Muscle layer of colon (tissue), 2 donors: ENCODE results near the gene EGFR.

Source experiments
- H3K27ac ChIP-seq: one replicate; pipeline ENCODE4 v1.7.0; 2013; ENCODE audit warnings: low read depth, mild to moderate bottlenecking, low read length, moderate library complexity
- H3K27me3 ChIP-seq, 2 donors: one replicate each; pipeline ENCODE4 v1.7.0; 2013; ENCODE audit warnings: low read length in 2 of 2, mild to moderate bottlenecking in 2 of 2; ENCODE audit not compliant: insufficient read depth in 2 of 2, control insufficient read depth in 1 of 2
- H3K36me3 ChIP-seq: one replicate; pipeline ENCODE4 v1.7.0; 2013; ENCODE audit warnings: mild to moderate bottlenecking, low read length; ENCODE audit not compliant: insufficient read depth
- H3K4me1 ChIP-seq: one replicate; pipeline ENCODE4 v1.7.0; 2013; ENCODE audit warnings: mild to moderate bottlenecking, low read length; ENCODE audit not compliant: insufficient read depth
- H3K4me3 ChIP-seq, 2 donors: one replicate each; pipeline ENCODE4 v1.7.0; 2013; ENCODE audit warnings: low read length in 2 of 2, low read depth in 1 of 2, mild to moderate bottlenecking in 1 of 2, moderate library complexity in 1 of 2
- H3K9ac ChIP-seq: one replicate; pipeline ENCODE4 v1.7.0; 2013; ENCODE audit warnings: low read length
- H3K9me3 ChIP-seq: one replicate; pipeline ENCODE4 v1.7.0; 2013; ENCODE audit warnings: mild to moderate bottlenecking, low read length
- donor health status: abdominal sarcoma.
- donor health status: Adenocarcinoma of cecum.

EGFR gene

GRCh38 chr7:55112056-55112455 is 93.2 kb downstream of the EGFR start:
- Histone ChIP-seq H3K27ac (no peak overlapping the region), H3K36me3 (no peaks in the 10 kb centered on the region), H3K27me3 (no peaks in the 10 kb centered on the region), H3K9ac (no peak overlapping the region), H3K4me1 (peaks cover 17% of the 10 kb centered on the region), H3K9me3 (no peaks in the 10 kb centered on the region), H3K4me3 (no peak overlapping the region)

- H3K4me1 ChIP-seq, result peaks cover 17% of the 10 kb centered on the region
- no peaks in the 10 kb centered on the region for H3K36me3 ChIP-seq
- H3K27ac ChIP-seq, result no peak overlapping the region
Measured at GRCh38 chr7:55113760-55114540, 95.1 kb downstream of the EGFR start.

GRCh38 chr7:55117286-55117685 is 98.5 kb downstream of the EGFR start:
- H3K4me3 ChIP-seq, result no peak overlapping the region
- H3K9me3 ChIP-seq, result no peaks in the 10 kb centered on the region
- H3K4me1 ChIP-seq, result no peaks in the 10 kb centered on the region
- H3K27me3 ChIP-seq, result no peaks in the 10 kb centered on the region
- H3K36me3 ChIP-seq, result no peaks in the 10 kb centered on the region
- no peak overlapping the region for H3K9ac ChIP-seq
- no peak overlapping the region for H3K27ac ChIP-seq

More at GRCh38 chr7:55113760-55114540, 95.1 kb downstream of the EGFR start:
- Histone ChIP-seq H3K9ac (no peak overlapping the region), H3K4me3 (no peak overlapping the region), H3K27me3 (no peaks in the 10 kb centered on the region), H3K9me3 (no peaks in the 10 kb centered on the region)

GRCh38 chr7:55118426-55118825 is 99.6 kb downstream of the EGFR start:
- Histone ChIP-seq H3K4me3 (no peak overlapping the region), H3K9ac (no peak overlapping the region), H3K9me3 (no peaks in the 10 kb centered on the region), H3K27me3 (no peaks in the 10 kb centered on the region), H3K27ac (no peak overlapping the region), H3K36me3 (no peaks in the 10 kb centered on the region), H3K4me1 (no peaks in the 10 kb centered on the region)

GRCh38 chr7:55119571-55119970 is 100.8 kb downstream of the EGFR start:
- no peaks in the 10 kb centered on the region for H3K9me3 ChIP-seq
- no peak overlapping the region for H3K4me3 ChIP-seq
- no peak overlapping the region for H3K27ac ChIP-seq
- peaks cover 1% of the 10 kb centered on the region for H3K4me1 ChIP-seq
- no peaks in the 10 kb centered on the region for H3K36me3 ChIP-seq
- H3K9ac ChIP-seq, result no peak overlapping the region
- H3K27me3 ChIP-seq, result no peaks in the 10 kb centered on the region

DNA sequence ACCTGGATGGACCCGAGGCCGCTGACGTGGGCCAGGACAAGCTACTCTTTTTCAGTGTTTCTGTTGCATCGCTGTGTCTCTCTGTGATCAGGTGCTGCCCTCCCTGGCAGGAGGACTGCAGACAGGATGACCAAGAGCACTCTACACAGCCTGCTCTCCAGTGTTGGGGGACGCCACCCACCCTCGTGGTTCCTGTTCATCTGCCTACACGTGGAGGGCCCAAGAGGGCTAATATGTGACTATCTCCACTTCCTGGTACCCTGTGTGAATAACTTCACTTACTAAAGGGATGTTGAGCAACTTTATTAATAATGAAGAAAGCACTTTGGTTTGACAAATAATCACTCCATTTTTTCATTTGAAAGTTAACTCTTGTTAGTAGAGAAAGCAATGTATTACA is 101.3 kb downstream of the EGFR start:
- H3K27me3 ChIP-seq, result no peaks in the 10 kb centered on the region
- no peak overlapping the region for H3K4me3 ChIP-seq
- H3K9me3 ChIP-seq, result no peaks in the 10 kb centered on the region
- H3K4me1 ChIP-seq, result peaks cover 6% of the 10 kb centered on the region
- no peak overlapping the region for H3K9ac ChIP-seq
- H3K36me3 ChIP-seq, result no peaks in the 10 kb centered on the region
- peak overlapping the region; percentile 12 for H3K27ac ChIP-seq

DNA sequence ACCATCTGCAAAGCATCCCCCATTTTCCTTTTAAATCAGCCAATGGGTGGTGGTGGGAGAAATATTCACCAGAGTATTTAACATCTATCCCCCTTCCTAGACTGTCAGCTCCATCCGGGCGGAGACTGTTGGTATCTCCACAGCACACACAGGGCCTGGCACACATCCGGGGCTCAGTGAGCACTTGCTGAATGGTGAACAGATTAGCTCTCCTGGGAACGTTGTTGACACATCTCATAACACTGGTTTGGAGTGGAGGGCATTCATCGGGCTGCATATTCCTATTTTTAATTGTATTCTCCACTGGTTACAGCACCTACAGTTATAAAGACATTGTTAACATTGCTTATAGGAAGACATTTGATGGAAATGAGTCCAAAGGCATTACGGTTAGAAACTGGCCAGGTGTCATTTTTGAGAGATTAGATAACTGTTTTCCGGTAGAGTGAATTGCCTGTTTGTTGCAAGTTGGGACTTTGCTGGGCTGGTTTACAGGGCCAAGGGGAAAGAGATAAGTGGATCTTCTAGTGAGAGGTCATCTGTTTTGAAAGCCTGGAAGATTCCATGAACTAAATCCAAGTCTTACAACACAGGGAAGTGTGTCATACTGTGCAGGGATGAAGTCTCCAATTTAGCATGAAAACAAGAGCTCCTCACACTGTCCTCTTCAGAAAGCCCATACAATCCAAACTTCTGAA is 101.8 kb downstream of the EGFR start:
- H3K36me3 ChIP-seq, result no peaks in the 10 kb centered on the region
- H3K27ac ChIP-seq, result peak overlapping the region; percentile 12
- H3K4me1 ChIP-seq, result peaks cover 6% of the 10 kb centered on the region
- no peak overlapping the region for H3K9ac ChIP-seq
- H3K4me3 ChIP-seq, result no peak overlapping the region
- H3K9me3 ChIP-seq, result no peaks in the 10 kb centered on the region
- H3K27me3 ChIP-seq, result no peaks in the 10 kb centered on the region

- Histone ChIP-seq H3K4me3 (no peak overlapping the region), H3K27me3 (no peaks in the 10 kb centered on the region), H3K27ac (no peak overlapping the region), H3K4me1 (peaks cover 8% of the 10 kb centered on the region), H3K9me3 (no peaks in the 10 kb centered on the region), H3K9ac (no peak overlapping the region), H3K36me3 (no peaks in the 10 kb centered on the region)
Measured at GRCh38 chr7:55121249-55121648, 102.4 kb downstream of the EGFR start.

DNA sequence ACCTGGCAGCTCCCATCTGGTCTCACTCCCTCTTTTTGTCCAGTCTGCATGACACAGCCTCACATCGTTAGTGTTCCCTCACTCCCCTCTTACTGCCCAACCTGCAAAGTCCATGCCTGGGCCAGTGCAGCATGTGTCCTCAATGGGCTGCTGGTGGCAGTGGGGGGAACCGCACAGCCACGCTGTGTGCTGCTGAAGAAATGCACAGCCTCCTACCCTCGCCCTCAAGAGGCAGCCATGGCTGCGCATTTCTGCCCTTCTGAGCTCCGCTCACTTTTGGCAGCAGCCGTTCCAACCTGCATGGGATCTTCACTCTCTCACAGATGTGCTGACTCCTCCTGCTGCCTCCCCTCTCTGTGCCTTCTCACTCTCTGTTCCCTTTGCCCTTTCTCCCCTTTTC is 103.4 kb downstream of the EGFR start:
- Histone ChIP-seq H3K4me1 (peaks cover 10% of the 10 kb centered on the region), H3K9me3 (no peaks in the 10 kb centered on the region)

GRCh38 chr7:55124989-55125875 is 106.4 kb downstream of the EGFR start:
- no peak overlapping the region for H3K4me3 ChIP-seq
- H3K9me3 ChIP-seq, result no peaks in the 10 kb centered on the region
- peaks cover 38% of the 10 kb centered on the region for H3K4me1 ChIP-seq
- H3K27me3 ChIP-seq, result no peaks in the 10 kb centered on the region
- no peak overlapping the region for H3K9ac ChIP-seq
- H3K27ac ChIP-seq, result no peak overlapping the region
- no peaks in the 10 kb centered on the region for H3K36me3 ChIP-seq

More for the DNA sequence above, 103.4 kb downstream of the EGFR start:
- no peak overlapping the region for H3K9ac ChIP-seq
- no peak overlapping the region for H3K4me3 ChIP-seq
- H3K27ac ChIP-seq, result no peak overlapping the region
- H3K36me3 ChIP-seq, result no peaks in the 10 kb centered on the region
- no peaks in the 10 kb centered on the region for H3K27me3 ChIP-seq

GRCh38 chr7:55127135-55127551 is 108.3 kb downstream of the EGFR start:
- no peak overlapping the region for H3K27ac ChIP-seq
- H3K27me3 ChIP-seq, result no peaks in the 10 kb centered on the region
- H3K4me1 ChIP-seq, result peaks cover 53% of the 10 kb centered on the region
- H3K9me3 ChIP-seq, result no peaks in the 10 kb centered on the region
- no peak overlapping the region for H3K4me3 ChIP-seq
- no peak overlapping the region for H3K9ac ChIP-seq
- no peaks in the 10 kb centered on the region for H3K36me3 ChIP-seq
